Subcutaneous abdominal adipose tissue (tissue), 5 donors: ENCODE data around the gene CNTN2.
A peak's percentile ranks its signal among the peaks of the same experiment; 100 is the strongest.

Source experiments
- H3K27ac ChIP-seq: one replicate; pipeline ENCODE4 v1.7.0; 2013; ENCODE audit warnings: low read depth, mild to moderate bottlenecking, inconsistent platforms, low read length, moderate library complexity
- H3K27me3 ChIP-seq, 5 donors: one replicate each; pipeline ENCODE4 v1.7.0; 2013; ENCODE audit warnings: low read length in 5 of 5, inconsistent platforms in 1 of 5; ENCODE audit not compliant: control insufficient read depth in 5 of 5, insufficient read depth in 4 of 5
- H3K36me3 ChIP-seq, 5 donors: one replicate each; pipeline ENCODE4 v1.7.0; 2013; ENCODE audit warnings: low read length in 5 of 5; ENCODE audit not compliant: control insufficient read depth in 5 of 5, insufficient read depth in 5 of 5
- H3K4me1 ChIP-seq, 5 donors: one replicate each; pipeline ENCODE4 v1.7.0; 2013; ENCODE audit warnings: low read length in 5 of 5, mild to moderate bottlenecking in 3 of 5, moderate library complexity in 1 of 5; ENCODE audit not compliant: control insufficient read depth in 5 of 5, insufficient read depth in 5 of 5
- H3K4me3 ChIP-seq, 5 donors: one replicate each; pipeline ENCODE4 v1.7.0; 2013; ENCODE audit warnings: low read length in 5 of 5, low read depth in 1 of 5
- H3K9ac ChIP-seq, 5 donors: one replicate each; pipeline ENCODE4 v1.7.0; 2013; ENCODE audit warnings: low read length in 5 of 5, mild to moderate bottlenecking in 4 of 5, moderate library complexity in 3 of 5
- H3K9me3 ChIP-seq, 5 donors: one replicate each; pipeline ENCODE4 v1.7.0; 2013; ENCODE audit warnings: low read length in 5 of 5; ENCODE audit not compliant: control insufficient read depth in 5 of 5
- donor health status: healthy.
- donor health status: healthy.
- donor health status: healthy.
- donor health status: healthy.
- donor health status: healthy.

The CNTN2 gene

DNA sequence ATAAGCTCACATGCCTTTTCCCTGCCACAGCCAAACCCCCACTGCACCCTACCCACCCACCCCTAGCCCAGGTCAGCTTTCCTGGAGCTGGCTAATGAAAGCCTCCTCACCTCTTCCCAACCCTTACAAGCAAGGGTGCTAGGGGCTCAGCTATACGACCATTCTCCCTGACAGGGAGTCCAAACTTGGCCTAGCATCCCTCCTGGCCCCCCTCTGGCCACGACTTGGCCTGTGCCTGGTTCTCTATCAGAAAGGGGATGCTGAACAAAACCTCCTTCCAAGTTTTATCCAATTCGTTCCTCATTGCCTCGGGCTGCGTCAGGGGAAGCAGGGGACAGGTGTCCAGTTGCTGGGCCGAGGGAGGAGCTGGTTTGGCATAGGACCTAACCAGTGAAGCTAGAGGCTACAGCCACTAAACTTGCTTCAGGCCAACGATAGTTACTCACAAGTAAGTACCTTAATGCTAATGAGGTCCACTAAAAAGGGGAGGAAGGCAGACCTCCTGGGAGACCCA is 32.7 kb downstream of the CNTN2 start:
- Histone ChIP-seq H3K9ac (no peak overlapping the region), H3K36me3 (no peaks in the 10 kb centered on the region), H3K4me3 (no peak overlapping the region), H3K4me1 (peaks cover 0 to 29% (median 22%) of the 10 kb centered on the region in 5 donors), H3K27ac (no peak overlapping the region), H3K27me3 (no peaks in the 10 kb centered on the region), H3K9me3 (no peaks in the 10 kb centered on the region)

DNA sequence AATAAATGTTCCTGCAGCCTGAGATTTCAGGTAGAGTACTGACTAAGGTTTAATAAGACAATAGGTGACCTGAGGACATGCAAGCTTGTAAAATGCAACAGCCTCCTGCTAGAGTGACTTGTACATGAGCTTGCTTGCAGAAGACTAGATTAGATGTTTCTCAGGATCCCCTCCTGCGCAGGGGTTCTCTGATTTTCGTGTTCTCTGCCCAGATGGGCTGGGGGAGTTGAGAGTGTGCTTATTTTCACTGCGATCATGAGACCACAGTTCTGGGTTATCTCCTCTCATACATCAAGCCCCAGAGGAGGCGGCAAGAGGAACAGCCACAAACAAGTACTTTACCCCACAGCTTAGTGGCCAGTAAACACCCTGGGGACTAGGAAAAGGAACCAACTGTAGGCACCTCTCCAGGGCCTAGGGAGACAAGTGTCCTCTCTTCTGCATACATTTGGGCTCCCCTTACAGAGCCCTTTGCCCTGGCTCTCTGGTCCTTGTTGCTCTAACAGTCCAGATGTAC is 33.3 kb downstream of the CNTN2 start:
- H3K4me1 ChIP-seq: peaks cover 0 to 29% (median 22%) of the 10 kb centered on the region in 5 donors
- H3K4me3 ChIP-seq: no peak overlapping the region
- peak overlapping the region; percentile 57 for H3K27ac ChIP-seq
- H3K27me3 ChIP-seq: no peaks in the 10 kb centered on the region
- H3K9ac ChIP-seq: peak overlapping the region in 1 of 5 donors; percentile 13
- no peaks in the 10 kb centered on the region for H3K9me3 ChIP-seq
- H3K36me3 ChIP-seq: no peaks in the 10 kb centered on the region

DNA sequence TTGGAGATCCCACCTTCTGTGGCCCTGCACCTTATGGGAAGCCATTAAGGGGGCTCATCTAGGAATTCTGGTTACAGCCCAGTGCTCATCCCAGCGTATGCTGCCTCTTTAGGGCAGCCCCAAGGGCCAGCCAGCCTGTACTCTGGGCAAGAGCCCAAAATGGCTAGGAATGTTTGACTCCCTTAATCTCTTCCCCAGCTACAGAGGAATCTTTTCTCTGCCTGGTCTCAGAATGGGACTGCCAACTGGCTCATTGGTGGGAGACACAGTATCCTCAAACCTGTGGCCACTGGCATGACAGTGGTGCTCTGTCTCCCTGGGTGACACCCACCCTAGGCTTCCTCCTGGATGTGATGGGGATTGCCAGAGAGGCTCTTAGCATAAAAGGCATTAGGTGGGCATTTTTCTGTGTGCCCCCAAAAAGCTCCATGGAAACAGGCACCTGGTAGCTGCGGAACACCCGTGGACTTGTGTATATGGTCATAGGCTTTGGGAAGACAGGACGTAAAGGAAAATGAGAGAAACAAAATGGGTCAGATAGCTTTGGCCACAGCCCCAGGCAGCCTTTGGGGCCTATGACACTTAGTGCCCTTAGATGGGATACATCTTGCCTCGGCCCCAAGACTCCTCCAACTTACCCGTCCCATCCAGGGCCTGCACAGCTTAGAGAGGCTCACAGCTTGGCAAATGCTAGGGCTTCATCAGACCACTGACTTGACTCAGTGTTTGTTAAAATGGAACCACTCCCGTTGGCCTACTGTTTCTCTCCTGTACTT is 34.3 kb downstream of the CNTN2 start:
- Histone ChIP-seq H3K9ac (peak overlapping the region in 1 of 5 donors; percentile 28), H3K9me3 (no peaks in the 10 kb centered on the region), H3K36me3 (no peaks in the 10 kb centered on the region), H3K27ac (peak overlapping the region; percentile 57), H3K4me1 (peaks cover 0 to 30% (median 22%) of the 10 kb centered on the region in 5 donors), H3K4me3 (no peak overlapping the region), H3K27me3 (no peaks in the 10 kb centered on the region)

DNA sequence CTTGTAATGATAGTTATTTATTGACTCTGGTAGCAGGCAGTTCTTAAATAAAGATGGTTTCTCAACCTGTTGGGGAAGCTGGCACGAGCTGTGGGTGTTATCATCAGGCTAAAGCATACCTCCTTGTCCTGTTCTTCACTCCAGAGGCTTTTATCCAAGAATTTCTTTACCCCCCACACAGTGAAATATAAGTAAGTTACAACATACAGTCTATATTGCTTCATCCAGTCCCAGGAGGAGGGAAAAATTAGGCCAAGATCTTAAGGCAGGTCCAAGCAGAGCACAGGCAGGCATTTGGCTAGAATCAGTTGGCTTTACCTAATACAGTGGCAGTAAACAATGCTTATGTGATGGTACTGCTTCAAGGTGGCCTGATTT is 34.9 kb downstream of the CNTN2 start:
- Histone ChIP-seq H3K9me3 (no peaks in the 10 kb centered on the region), H3K9ac (peak overlapping the region in 1 of 5 donors; percentile 28), H3K4me3 (no peak overlapping the region), H3K36me3 (peaks cover 0 to 4% (median 0%) of the 10 kb centered on the region in 5 donors), H3K27ac (peak overlapping the region; percentile 57), H3K27me3 (no peaks in the 10 kb centered on the region), H3K4me1 (peaks cover 0 to 33% (median 22%) of the 10 kb centered on the region in 5 donors)

DNA sequence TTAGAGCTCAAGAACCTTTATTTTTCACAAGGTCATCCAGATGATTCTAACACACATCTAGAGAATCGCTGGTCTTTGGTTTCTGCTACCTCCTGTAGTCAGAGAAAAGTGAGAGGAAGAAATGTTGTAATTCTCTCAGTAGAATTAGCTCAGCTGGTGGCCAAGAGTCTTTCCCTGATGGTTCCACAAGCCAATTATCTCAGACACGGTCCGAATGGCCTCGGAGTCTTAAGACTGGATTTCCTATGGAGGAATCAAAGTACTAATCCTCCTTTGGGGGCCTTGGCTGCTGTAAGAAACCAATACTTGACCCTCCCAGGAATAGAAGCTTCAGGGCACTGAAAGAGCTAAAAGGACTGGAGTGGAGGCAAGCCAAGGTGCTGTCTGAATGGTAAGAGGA is 39.4 kb downstream of the CNTN2 start:
- no peaks in the 10 kb centered on the region for H3K9me3 ChIP-seq
- no peak overlapping the region for H3K27ac ChIP-seq
- peaks cover 0 to 16% (median 10%) of the 10 kb centered on the region in 5 donors for H3K4me1 ChIP-seq
- no peak overlapping the region for H3K4me3 ChIP-seq
- H3K36me3 ChIP-seq: peaks cover 7 to 41% (median 30%) of the 10 kb centered on the region in 5 donors
- H3K9ac ChIP-seq: no peak overlapping the region
- H3K27me3 ChIP-seq: no peaks in the 10 kb centered on the region

DNA sequence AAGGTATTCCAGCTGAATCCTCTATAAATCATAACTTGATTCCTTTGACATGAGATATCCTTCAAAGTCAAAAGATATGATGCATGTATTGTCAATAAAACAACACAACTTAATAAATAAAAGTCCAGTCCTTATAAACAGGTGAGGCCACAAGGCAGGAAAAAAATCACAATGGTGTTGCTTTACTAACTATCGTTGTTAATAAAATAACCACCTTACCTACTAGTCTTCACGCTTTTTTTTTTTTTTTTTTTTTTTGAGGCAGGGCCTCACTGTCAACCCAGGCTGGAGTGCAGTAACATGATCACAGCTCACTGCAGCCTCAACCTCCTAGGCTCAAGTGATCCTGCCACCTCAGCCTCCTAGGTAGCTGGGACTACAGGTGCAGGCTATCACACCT is 41.3 kb downstream of the CNTN2 start, which contains the start of gene TMEM81:
TMEM81 (minus strand) TSS at position 101 of the 400 bp plus-strand sequence. CDS start 140 bp downstream, outside the sequence.
- no peak within 1 kb of the TSS for H3K9ac ChIP-seq

DNA sequence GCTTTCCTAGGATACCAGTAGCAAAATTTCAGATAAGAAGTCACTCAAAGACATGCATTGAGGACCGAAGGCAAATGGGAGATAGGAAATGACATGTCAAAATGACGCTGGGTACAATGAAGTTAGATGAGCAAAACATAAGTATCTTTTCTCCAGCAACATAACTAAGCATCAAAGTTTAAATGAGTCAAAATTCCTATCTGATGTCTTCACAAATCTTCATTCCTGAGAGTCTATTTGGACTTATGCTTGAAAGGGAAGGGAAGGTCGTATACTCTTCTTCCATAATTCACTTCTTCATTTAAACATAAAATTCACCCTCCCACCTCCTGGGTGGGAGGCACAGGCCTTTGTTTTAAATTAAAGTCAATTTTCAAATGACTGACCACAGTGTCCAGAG is 45.3 kb downstream of the CNTN2 start:
- Histone ChIP-seq H3K27ac (no peak overlapping the region), H3K36me3 (peaks cover 26 to 78% (median 53%) of the 10 kb centered on the region in 5 donors), H3K27me3 (no peaks in the 10 kb centered on the region), H3K4me3 (no peak overlapping the region), H3K4me1 (peaks cover 2 to 22% (median 15%) of the 10 kb centered on the region in 5 donors), H3K9me3 (no peaks in the 10 kb centered on the region), H3K9ac (no peak overlapping the region)

More for the DNA sequence above, 41.3 kb downstream of the CNTN2 start, which contains the start of gene TMEM81:
- no peaks in the 10 kb centered on the region for H3K27me3 ChIP-seq
- H3K9me3 ChIP-seq: no peaks in the 10 kb centered on the region
- peaks cover 0 to 7% (median 0%) of the 10 kb centered on the region in 5 donors for H3K4me1 ChIP-seq
- no peak within 1 kb of the TSS for H3K27ac ChIP-seq
- peaks cover 24 to 56% (median 45%) of the 10 kb centered on the region in 5 donors for H3K36me3 ChIP-seq
- H3K4me3 ChIP-seq: no peak within 1 kb of the TSS

DNA sequence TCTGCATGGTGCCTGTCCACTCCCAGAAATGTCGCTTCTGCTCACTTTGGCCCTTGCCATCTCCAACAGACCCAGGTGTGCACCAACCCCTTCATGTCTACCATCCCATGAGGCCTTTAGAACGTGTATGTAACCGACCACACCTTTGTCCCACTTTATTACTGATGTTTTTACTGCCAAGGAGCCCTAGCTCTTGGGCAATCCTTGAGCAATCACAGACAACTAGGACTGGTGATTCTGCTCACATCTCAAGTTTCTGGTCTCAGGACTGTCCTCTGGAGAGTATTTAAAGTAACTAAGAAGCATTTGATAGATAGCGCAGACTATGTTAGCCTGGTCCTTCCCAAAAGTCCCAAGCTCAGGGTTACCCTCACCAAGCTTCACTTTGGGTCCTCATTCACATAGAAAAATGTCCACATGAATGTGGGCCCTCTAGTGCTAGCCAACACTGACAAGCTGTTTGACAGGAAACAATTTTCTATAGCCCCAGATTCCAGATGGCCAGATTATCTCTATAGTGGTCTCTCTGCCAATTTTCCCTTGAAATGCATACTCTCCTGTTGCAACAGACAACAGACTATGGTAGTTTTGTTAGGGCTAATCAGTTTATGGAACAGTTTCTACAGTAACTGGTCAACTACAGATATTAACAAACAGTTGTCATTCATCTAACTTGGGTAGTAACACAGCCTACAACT is 48.2 kb downstream of the CNTN2 start:
- Histone ChIP-seq H3K4me3 (peak overlapping the region in 1 of 5 donors; percentile 15), H3K36me3 (peaks cover 37 to 80% (median 55%) of the 10 kb centered on the region in 5 donors), H3K9me3 (no peaks in the 10 kb centered on the region), H3K9ac (peak overlapping the region in 2 of 5 donors; percentile 20 to 36), H3K4me1 (peaks cover 2 to 22% (median 15%) of the 10 kb centered on the region in 5 donors), H3K27me3 (no peaks in the 10 kb centered on the region), H3K27ac (peak overlapping the region; percentile 87)

DNA sequence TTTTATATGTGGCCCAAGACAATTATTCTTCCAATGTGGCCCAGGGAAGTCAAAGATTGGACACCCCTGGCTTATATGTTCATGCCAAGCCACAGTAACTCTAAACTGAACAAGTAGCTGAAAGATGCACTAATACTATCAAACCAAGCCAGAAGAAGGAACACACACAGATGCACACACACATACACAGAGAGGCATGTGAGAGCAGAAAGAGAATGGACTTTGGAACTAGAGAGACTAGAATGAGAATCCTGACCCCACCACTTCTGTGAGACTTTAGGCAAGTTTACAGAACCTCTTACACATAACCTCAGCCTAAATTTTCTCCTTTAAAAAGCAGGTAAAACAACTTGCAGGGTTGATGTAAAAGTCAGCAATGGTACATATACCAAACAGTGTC is 52.4 kb downstream of the CNTN2 start:
- Histone ChIP-seq H3K4me3 (no peak overlapping the region), H3K36me3 (peaks cover 56 to 94% (median 67%) of the 10 kb centered on the region in 5 donors), H3K4me1 (peaks cover 2 to 18% (median 14%) of the 10 kb centered on the region in 5 donors), H3K9me3 (no peaks in the 10 kb centered on the region), H3K27ac (no peak overlapping the region), H3K9ac (no peak overlapping the region), H3K27me3 (no peaks in the 10 kb centered on the region)
